Nephron progenitor cell (in vitro differentiated cells): ENCODE measurements around the gene ZSCAN2.

Experiments used
- DNase-seq: peaks from one replicate; pipeline ENCODE4 v3.0.0; 2021
- H3K27ac Mint-ChIP-seq: 2 replicates; pipeline ENCODE4 v1.8.0; 2021; ENCODE audit warnings: mild to moderate bottlenecking, moderate library complexity, mixed read lengths
- H3K27me3 Mint-ChIP-seq: 2 replicates; pipeline ENCODE4 v1.8.0; 2021; ENCODE audit warnings: mild to moderate bottlenecking, low read depth, mixed read lengths; ENCODE audit not compliant: poor library complexity
- H3K36me3 Mint-ChIP-seq: 2 replicates; pipeline ENCODE4 v1.8.0; 2021; ENCODE audit warnings: low read depth, mixed read lengths
- H3K4me1 Mint-ChIP-seq: 2 replicates; pipeline ENCODE4 v1.8.0; 2021; ENCODE audit warnings: mixed read lengths
- H3K4me3 Mint-ChIP-seq: 2 replicates; pipeline ENCODE4 v1.8.0; 2021; ENCODE audit warnings: mild to moderate bottlenecking, moderate library complexity, mixed read lengths
- H3K9me3 Mint-ChIP-seq: 2 replicates; pipeline ENCODE4 v1.8.0; 2021; ENCODE audit warnings: mild to moderate bottlenecking, moderate library complexity, mixed read lengths
- TF ChIP-seq, protein P1 (sequence below): fragments of 200-600 bp; sonication (generic); IDR thresholded peaks from 2 replicates; pipeline ENCODE4 v1.5.0; 2021; ENCODE audit warnings: antibody characterized with exemption

The ZSCAN2 gene

DNA sequence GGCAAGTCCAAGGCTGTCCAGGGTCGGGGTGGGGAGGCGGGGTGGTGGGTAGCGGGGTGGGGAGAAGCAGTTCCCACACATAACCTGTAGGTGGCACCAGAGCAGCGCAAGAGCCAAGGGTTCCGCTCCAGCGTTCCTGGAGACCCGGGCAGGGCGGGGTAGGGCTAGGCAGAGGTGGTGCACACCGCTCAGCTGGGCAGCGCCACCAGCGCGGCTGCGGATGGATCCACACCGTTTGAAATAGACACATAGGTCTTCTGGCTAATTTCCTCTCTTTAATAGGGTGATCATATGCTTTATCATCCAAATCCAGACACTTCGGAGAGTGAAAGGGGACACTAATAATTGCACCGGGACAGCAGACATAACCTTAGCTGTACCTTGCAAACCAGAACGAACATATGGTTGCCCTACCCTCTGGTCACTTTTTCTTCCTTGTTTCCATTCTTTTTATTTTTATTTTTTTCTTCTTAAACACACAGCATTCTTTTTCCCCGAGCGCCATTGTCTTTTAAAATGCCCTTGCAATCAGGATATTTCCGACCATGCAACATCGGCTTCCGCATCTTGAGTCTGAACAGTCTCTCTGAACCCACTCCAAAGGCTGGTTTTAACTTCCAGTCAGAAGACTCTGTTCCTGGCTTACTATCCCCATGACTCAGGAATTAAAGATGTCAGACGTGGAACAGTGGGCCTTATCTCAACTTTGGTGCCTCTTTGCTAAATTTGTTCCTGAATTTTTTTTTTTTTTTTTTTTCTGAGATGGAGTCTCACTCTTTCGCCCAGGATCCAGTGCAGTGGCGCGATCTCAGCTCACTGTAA lies 12.5 kb upstream of the ZSCAN2 start:
- Mint-ChIP-seq H3K4me1 (peaks cover 17% of the 10 kb centered on the region), H3K36me3 (no peaks in the 10 kb centered on the region), H3K27ac (no peak overlapping the region), H3K27me3 (peaks cover 66% of the 10 kb centered on the region), H3K9me3 (peaks cover 3% of the 10 kb centered on the region), H3K4me3 (peak overlapping the region; percentile 67)
- TF ChIP-seq, protein P1, sequence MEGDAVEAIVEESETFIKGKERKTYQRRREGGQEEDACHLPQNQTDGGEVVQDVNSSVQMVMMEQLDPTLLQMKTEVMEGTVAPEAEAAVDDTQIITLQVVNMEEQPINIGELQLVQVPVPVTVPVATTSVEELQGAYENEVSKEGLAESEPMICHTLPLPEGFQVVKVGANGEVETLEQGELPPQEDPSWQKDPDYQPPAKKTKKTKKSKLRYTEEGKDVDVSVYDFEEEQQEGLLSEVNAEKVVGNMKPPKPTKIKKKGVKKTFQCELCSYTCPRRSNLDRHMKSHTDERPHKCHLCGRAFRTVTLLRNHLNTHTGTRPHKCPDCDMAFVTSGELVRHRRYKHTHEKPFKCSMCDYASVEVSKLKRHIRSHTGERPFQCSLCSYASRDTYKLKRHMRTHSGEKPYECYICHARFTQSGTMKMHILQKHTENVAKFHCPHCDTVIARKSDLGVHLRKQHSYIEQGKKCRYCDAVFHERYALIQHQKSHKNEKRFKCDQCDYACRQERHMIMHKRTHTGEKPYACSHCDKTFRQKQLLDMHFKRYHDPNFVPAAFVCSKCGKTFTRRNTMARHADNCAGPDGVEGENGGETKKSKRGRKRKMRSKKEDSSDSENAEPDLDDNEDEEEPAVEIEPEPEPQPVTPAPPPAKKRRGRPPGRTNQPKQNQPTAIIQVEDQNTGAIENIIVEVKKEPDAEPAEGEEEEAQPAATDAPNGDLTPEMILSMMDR: peak; percentile 83
- peak; percentile 94 for DNase-seq

DNA sequence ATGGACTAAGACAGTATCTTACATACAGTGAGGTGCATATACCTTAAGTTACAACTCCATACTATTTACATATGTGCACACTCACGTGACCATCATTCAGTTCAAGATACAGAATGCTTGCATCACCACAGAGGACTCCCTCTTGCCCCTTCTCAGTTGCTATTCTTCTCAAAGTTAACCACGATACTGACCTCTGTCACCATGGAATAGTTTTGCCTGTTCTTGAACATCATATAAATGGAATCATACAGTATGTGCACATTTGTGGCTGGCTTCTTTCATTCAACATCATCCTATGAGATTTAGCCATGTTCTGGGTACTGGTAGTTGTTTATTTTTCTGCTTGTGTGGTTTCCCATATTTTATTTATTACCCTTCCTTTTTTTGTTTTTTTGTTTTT lies 10.4 kb upstream of the ZSCAN2 start:
- DNase-seq: no peak
- H3K36me3 Mint-ChIP-seq: no peaks in the 10 kb centered on the region
- H3K27ac Mint-ChIP-seq: no peak overlapping the region
- H3K9me3 Mint-ChIP-seq: peaks cover 16% of the 10 kb centered on the region
- no peak overlapping the region for H3K4me3 Mint-ChIP-seq
- peaks cover 24% of the 10 kb centered on the region for H3K4me1 Mint-ChIP-seq
- TF ChIP-seq, protein P1: no peak
- peaks cover 57% of the 10 kb centered on the region for H3K27me3 Mint-ChIP-seq

DNA sequence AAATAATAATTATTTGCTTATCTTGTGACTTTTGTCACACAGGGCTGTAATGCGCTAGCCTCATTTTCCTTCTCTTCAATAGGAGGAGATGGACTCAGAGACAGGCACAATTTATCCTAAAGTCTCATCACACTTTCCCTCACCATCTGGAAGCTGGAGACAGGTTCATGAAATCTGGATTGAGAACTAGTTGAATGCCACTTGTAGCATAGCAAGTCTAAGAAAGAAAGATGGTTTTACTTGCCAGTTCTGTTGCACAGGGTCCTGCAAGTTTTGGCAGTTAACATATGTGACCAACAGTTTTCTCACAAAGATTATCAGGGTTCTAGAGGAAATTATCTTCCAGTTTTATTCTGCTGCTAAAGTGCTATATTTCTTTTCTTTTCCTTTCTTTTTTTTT lies 9.0 kb upstream of the ZSCAN2 start:
- Mint-ChIP-seq H3K9me3 (peaks cover 27% of the 10 kb centered on the region), H3K27me3 (peaks cover 51% of the 10 kb centered on the region), H3K36me3 (peaks cover 7% of the 10 kb centered on the region), H3K27ac (no peak overlapping the region), H3K4me1 (peaks cover 23% of the 10 kb centered on the region), H3K4me3 (no peak overlapping the region)
- TF ChIP-seq, protein P1: no peak
- no peak for DNase-seq

DNA sequence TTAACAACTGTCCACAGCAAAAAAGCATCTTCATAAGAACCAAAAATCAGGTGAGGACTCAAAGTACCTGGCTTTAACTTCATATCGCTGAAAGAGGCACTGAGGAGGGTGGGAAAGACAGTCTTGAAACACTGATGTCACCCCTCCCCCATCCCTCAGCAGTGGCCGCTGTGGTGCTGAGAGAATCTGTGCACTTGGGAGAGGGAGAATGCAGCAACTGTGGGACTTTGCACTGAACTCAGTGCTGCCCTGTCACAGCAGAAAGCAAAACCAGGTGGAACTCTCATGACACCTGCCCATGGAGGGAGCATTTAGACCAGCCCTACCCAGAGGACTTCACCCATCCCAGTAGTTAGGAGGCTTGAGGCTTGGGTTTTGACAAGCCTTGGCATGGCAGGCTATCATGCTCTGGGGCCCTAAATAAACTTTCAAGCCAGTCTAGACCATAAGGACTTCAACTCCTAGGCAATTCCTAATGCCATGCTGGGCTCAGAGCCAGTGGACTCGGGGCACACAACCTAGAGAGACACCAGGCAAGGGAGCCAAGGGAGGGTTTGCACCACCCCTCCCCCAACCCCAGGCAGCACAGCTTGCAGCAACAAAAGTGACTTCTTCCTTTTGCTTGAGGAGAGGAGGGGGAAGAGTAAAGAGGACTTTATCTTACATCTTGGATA lies 6.1 kb upstream of the ZSCAN2 start:
- Mint-ChIP-seq H3K27me3 (peaks cover 41% of the 10 kb centered on the region), H3K4me1 (peaks cover 11% of the 10 kb centered on the region), H3K9me3 (peaks cover 30% of the 10 kb centered on the region), H3K36me3 (peaks cover 7% of the 10 kb centered on the region), H3K27ac (no peak overlapping the region), H3K4me3 (no peak overlapping the region)
- TF ChIP-seq, protein P1: no peak
- no peak for DNase-seq

DNA sequence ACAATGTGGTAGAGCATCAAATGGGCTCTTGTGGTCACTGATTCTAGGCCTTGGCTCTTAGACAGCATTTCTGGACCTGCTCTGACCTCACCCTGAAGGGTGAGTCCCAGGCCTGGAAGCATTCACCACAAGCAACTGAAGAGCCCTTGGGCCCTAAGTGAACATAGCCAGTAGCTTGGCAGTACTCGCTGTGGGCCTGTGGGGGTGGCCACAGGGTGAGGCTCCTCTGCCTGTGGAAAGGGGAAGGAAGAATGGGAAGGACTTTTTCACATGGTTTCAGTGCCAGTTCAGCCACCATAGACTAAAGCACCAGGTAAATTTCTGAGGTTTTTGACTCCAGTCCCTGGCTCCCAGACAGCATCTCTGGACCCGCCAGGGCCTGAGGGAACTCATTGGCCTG lies 5.1 kb upstream of the ZSCAN2 start:
- Mint-ChIP-seq H3K9me3 (peaks cover 30% of the 10 kb centered on the region), H3K27ac (no peak overlapping the region), H3K36me3 (peaks cover 7% of the 10 kb centered on the region), H3K4me3 (no peak overlapping the region), H3K4me1 (peaks cover 11% of the 10 kb centered on the region), H3K27me3 (peaks cover 34% of the 10 kb centered on the region)
- TF ChIP-seq, protein P1: no peak
- DNase-seq: no peak
